ENCODE data around the gene CXCR2.

CXCR2 gene

GRCh38 chr2:218152172-218152571 lies 26.3 kb downstream of the CXCR2 start:
- H3K79me2 ChIP-seq (ENCODE audit: control insufficient read depth, low read length) = no peaks in the 10 kb centered on the region
- peaks cover 17% of the 10 kb centered on the region; the same call in 1 of the 2 replicates for H3K27me3 ChIP-seq (ENCODE audit: control insufficient read depth, low read length)
- no peak overlapping the region for H3K27ac ChIP-seq (ENCODE audit: low read depth, low read length)
- H3K4me2 ChIP-seq (ENCODE audit: low read length) = no peak overlapping the region
- H3K9me3 ChIP-seq (ENCODE audit: control insufficient read depth, insufficient read depth, low read length) = no peaks in the 10 kb centered on the region
- no peak overlapping the region for H3K4me3 ChIP-seq (ENCODE audit: low read length)
- H3K9me2 ChIP-seq (replicated peaks; ENCODE audit: control insufficient read depth, low read length) = no peaks in the 10 kb centered on the region
- H4K20me1 ChIP-seq (ENCODE audit: control insufficient read depth, insufficient read depth, low read depth, low read length) = no peaks in the 10 kb centered on the region
- H3K36me3 ChIP-seq (ENCODE audit: control insufficient read depth, low read length) = no peaks in the 10 kb centered on the region
- H3K4me1 ChIP-seq (ENCODE audit: control insufficient read depth, low read length) = peaks cover 8% of the 10 kb centered on the region
- TF ChIP-seq CTCF (IDR thresholded peaks at IDR 0.05; ENCODE audit: low read depth, low read length, poor library complexity, severe bottlenecking) (no peak), EZH2phosphoT487 (IDR thresholded peaks at IDR 0.05; ENCODE audit: borderline replicate concordance, low read length) (no peak)
- H3F3A ChIP-seq (ENCODE audit: control insufficient read depth, insufficient read depth) = no peaks in the 10 kb centered on the region

- Histone ChIP-seq H3K9me2 (replicated peaks; ENCODE audit: control insufficient read depth, low read length) (no peaks in the 10 kb centered on the region), H3K4me1 (ENCODE audit: control insufficient read depth, low read length) (peaks cover 8% of the 10 kb centered on the region), H3K27ac (ENCODE audit: low read depth, low read length) (no peak overlapping the region), H3K4me2 (ENCODE audit: low read length) (no peak overlapping the region), H3K36me3 (ENCODE audit: control insufficient read depth, low read length) (no peaks in the 10 kb centered on the region), H4K20me1 (ENCODE audit: control insufficient read depth, insufficient read depth, low read depth, low read length) (no peaks in the 10 kb centered on the region), H3F3A (ENCODE audit: control insufficient read depth, insufficient read depth) (no peaks in the 10 kb centered on the region), H3K27me3 (ENCODE audit: control insufficient read depth, low read length) (peaks cover 17% of the 10 kb centered on the region; the same call in 1 of the 2 replicates), H3K9me3 (ENCODE audit: control insufficient read depth, insufficient read depth, low read length) (no peaks in the 10 kb centered on the region), H3K4me3 (ENCODE audit: low read length) (no peak overlapping the region), H3K79me2 (ENCODE audit: control insufficient read depth, low read length) (no peaks in the 10 kb centered on the region)
- no peak for TF ChIP-seq CTCF (IDR thresholded peaks at IDR 0.05; ENCODE audit: low read depth, low read length, poor library complexity, severe bottlenecking)
- no peak for TF ChIP-seq EZH2phosphoT487 (IDR thresholded peaks at IDR 0.05; ENCODE audit: borderline replicate concordance, low read length)
These were observed 26.9 kb downstream of the CXCR2 start for GRCh38 chr2:218152777-218153176.

GRCh38 chr2:218155953-218156479 lies 30.2 kb downstream of the CXCR2 start:
- Histone ChIP-seq H3K4me2 (ENCODE audit: low read length) (no peak overlapping the region), H3F3A (ENCODE audit: control insufficient read depth, insufficient read depth) (no peaks in the 10 kb centered on the region), H3K27ac (ENCODE audit: low read depth, low read length) (no peak overlapping the region), H3K9me2 (replicated peaks; ENCODE audit: control insufficient read depth, low read length) (no peaks in the 10 kb centered on the region), H3K4me3 (ENCODE audit: low read length) (no peak overlapping the region), H3K4me1 (ENCODE audit: control insufficient read depth, low read length) (no peaks in the 10 kb centered on the region), H3K36me3 (ENCODE audit: control insufficient read depth, low read length) (no peaks in the 10 kb centered on the region), H4K20me1 (ENCODE audit: control insufficient read depth, insufficient read depth, low read depth, low read length) (no peaks in the 10 kb centered on the region), H3K27me3 (ENCODE audit: control insufficient read depth, low read length) (peaks cover 23% of the 10 kb centered on the region), H3K79me2 (ENCODE audit: control insufficient read depth, low read length) (no peaks in the 10 kb centered on the region), H3K9me3 (ENCODE audit: control insufficient read depth, insufficient read depth, low read length) (no peaks in the 10 kb centered on the region)
- TF ChIP-seq CTCF (IDR thresholded peaks at IDR 0.05; ENCODE audit: low read depth, low read length, poor library complexity, severe bottlenecking) = no peak
- TF ChIP-seq EZH2phosphoT487 (IDR thresholded peaks at IDR 0.05; ENCODE audit: borderline replicate concordance, low read length) = no peak
